K562 (cell line): ENCODE results near the gene SEC14L5. TPM values are rescaled to one million over a fixed set of nuclear protein-coding genes. Genes with fewer than 3 reads are reported as not detected.

Experiments used
- ATAC-seq: fragments of 200-7000 bp; cut with Tn5 transposase; 3 replicates; pipeline ENCODE4 v1.9.1; 2020; ENCODE audit warnings: moderate library complexity
- BruUV-seq: library from RNA; stranded (reverse); fragments of 400-500 nt; replicated peaks from 2 replicates; lab custom pipeline; 2021; lab: Mats Ljungman, UMichigan
- CTCF ChIA-PET: fragments of 300-600 bp; formaldehyde crosslinking; extraction: SDS; loops from one replicate; lab custom pipeline; 2021; ENCODE audit warnings: low intra/inter-chr PET ratio; lab: Yijun Ruan, JAX
- POLR2A ChIA-PET: fragments of 300-600, 350-650 bp; sonication (Branson Sonifier 250); formaldehyde crosslinking; extraction: SDS; loops from one replicate; lab custom pipeline; 2021; ENCODE audit warnings: antibody characterized with exemption, inconsistent platforms; lab: Yijun Ruan, JAX
- DNase-seq, 4 experiments: peaks; one replicate each; pipeline versions ENCODE4 v3.0.0 to v3.0.0-alpha.2; 2011 to 2018; ENCODE audit warnings: low spot score in 3 of 4, mixed read lengths in 3 of 4; ENCODE audit errors: extremely low read depth in 1 of 4
- FAIRE-seq: peaks from 2 replicates; lab custom pipeline; 2011; peaks lifted over from hg19 to GRCh38; lab: Jason Lieb, UNC
- H2AFZ ChIP-seq: 2 replicates; pipeline ENCODE4 v1.6.0; 2011; ENCODE audit warnings: low read depth, low read length, control low read depth, inconsistent platforms
- H3K27ac ChIP-seq: fragments of 200-600 bp; 3 replicates; pipeline ENCODE4 v1.8.0; 2011; ENCODE audit warnings: low read depth, mild to moderate bottlenecking, control low read depth, inconsistent platforms, low read length, moderate library complexity, mixed read lengths; ENCODE audit errors: extremely low read depth
- H3K27me3 ChIP-seq, 2 experiments: fragments of 300-600 bp in 1 of 2; 2 replicates in 1 of 2; 3 replicates in 1 of 2; pipeline versions ENCODE4 v1.6.0 to v1.8.0; 2011; ENCODE audit warnings: inconsistent platforms in 2 of 2, low read length in 2 of 2, mild to moderate bottlenecking in 1 of 2, mixed read lengths in 1 of 2, moderate library complexity in 1 of 2; ENCODE audit not compliant: control insufficient read depth in 2 of 2, insufficient read depth in 2 of 2
- H3K36me3 ChIP-seq: fragments of 300-600 bp; 3 replicates; pipeline ENCODE4 v1.8.0; 2011; ENCODE audit warnings: mild to moderate bottlenecking, low read length, inconsistent platforms; ENCODE audit not compliant: control insufficient read depth, insufficient read depth
- H3K4me1 ChIP-seq, 2 experiments: fragments of 200-600 bp in 1 of 2; replicated peaks in 1 of 2; 2 replicates in 1 of 2; 3 replicates in 1 of 2; pipeline versions ENCODE4 v1.5.1 to v1.8.0; 2011; ENCODE audit warnings: inconsistent platforms in 2 of 2, low read length in 2 of 2, mild to moderate bottlenecking in 1 of 2, mixed read lengths in 1 of 2, moderate library complexity in 1 of 2; ENCODE audit not compliant: control insufficient read depth in 2 of 2, insufficient read depth in 2 of 2
- H3K4me2 ChIP-seq: 2 replicates; pipeline ENCODE4 v1.6.1; 2011; ENCODE audit warnings: low read length, control low read depth, inconsistent platforms, mixed read lengths; ENCODE audit not compliant: insufficient read depth
- H3K4me3 ChIP-seq: fragments of 200-600 bp; sonication (generic), shearing (Covaris generic); 2 replicates; pipeline ENCODE4 v1.5.1; 2016; ENCODE audit warnings: control low read depth, inconsistent platforms
- H3K79me2 ChIP-seq: fragments of 200-600 bp; 3 replicates; pipeline ENCODE4 v1.8.0; 2011; ENCODE audit warnings: low read length, inconsistent platforms; ENCODE audit not compliant: control insufficient read depth, insufficient read depth
- H3K9ac ChIP-seq, 2 experiments: 2 replicates each; pipeline versions ENCODE4 v1.6.0 to v1.6.1; 2011; ENCODE audit warnings: low read depth in 2 of 2, low read length in 2 of 2, control low read depth in 1 of 2, inconsistent platforms in 1 of 2, mild to moderate bottlenecking in 1 of 2, mixed read lengths in 1 of 2; ENCODE audit not compliant: insufficient read depth in 1 of 2
- H3K9me1 ChIP-seq: one replicate; pipeline ENCODE4 v1.6.0; 2011; ENCODE audit warnings: inconsistent platforms, mild to moderate bottlenecking, low read length, moderate library complexity; ENCODE audit not compliant: control insufficient read depth, insufficient read depth
- H3K9me3 ChIP-seq: replicated peaks from 2 replicates; pipeline ENCODE4 v1.5.1; 2011; ENCODE audit warnings: low read depth, low read length, inconsistent platforms; ENCODE audit not compliant: control insufficient read depth, insufficient read depth
- H4K20me1 ChIP-seq: replicated peaks from 2 replicates; pipeline ENCODE4 v1.6.1; 2011; ENCODE audit warnings: low read length, inconsistent platforms, mixed read lengths; ENCODE audit not compliant: control insufficient read depth, insufficient read depth
- BRCA1 ChIP-seq, 2 experiments: fragments of 450-650 bp in 1 of 2; sonication (generic) in 1 of 2; formaldehyde crosslinking in 1 of 2; IDR thresholded peaks; 2 replicates each; pipeline versions ENCODE4 v1.5.0 to v1.6.1; 2017 to 2020; ENCODE audit warnings: mild to moderate bottlenecking in 1 of 2, missing genetic modification reagents in 1 of 2
- CC2D1A ChIP-seq: fragments of 450-650 bp; IDR thresholded peaks from 2 replicates; pipeline ENCODE4 v1.6.1; 2017; ENCODE audit warnings: mild to moderate bottlenecking
- CHD1 ChIP-seq: fragments of 200-600 bp; sonication (generic); IDR thresholded peaks from one replicate; pipeline ENCODE4 v1.6.1; 2012; ENCODE audit warnings: mild to moderate bottlenecking, moderate library complexity, low read length, inconsistent platforms
- CXXC5 ChIP-seq: fragments of 250-450 bp; sonication (Bioruptor Pico); IDR thresholded peaks from 2 replicates; pipeline ENCODE4 v1.8.0; 2022; ENCODE audit warnings: inconsistent platforms, mild to moderate bottlenecking, moderate library complexity
- KAT2B ChIP-seq: IDR thresholded peaks from one replicate; pipeline ENCODE4 v1.6.1; 2012; ENCODE audit warnings: low read depth, mild to moderate bottlenecking, control low read depth, inconsistent platforms, low read length, moderate library complexity
- MAZ ChIP-seq, 2 experiments: fragments of 450-650 bp in 1 of 2; sonication (generic) in 1 of 2; formaldehyde crosslinking; IDR thresholded peaks in 1 of 2; conservative IDR thresholded peaks in 1 of 2; 2 replicates each; pipeline versions ENCODE4 v1.4.0 to v1.5.0; 2020; ENCODE audit warnings: mild to moderate bottlenecking in 1 of 2, missing genetic modification reagents in 1 of 2
- SMAD4 ChIP-seq: fragments of 250-450 bp; sonication (Bioruptor Pico); conservative IDR thresholded peaks from 2 replicates; pipeline ENCODE4 v1.8.0; 2021; ENCODE audit warnings: inconsistent platforms, mild to moderate bottlenecking, moderate library complexity
- TEAD1 ChIP-seq, 2 experiments: fragments of 450-650 bp in 1 of 2; sonication (generic) in 1 of 2; formaldehyde crosslinking; IDR thresholded peaks; 2 replicates each; pipeline versions ENCODE4 v1.4.0 to v1.8.0; 2020 to 2022; ENCODE audit warnings: mild to moderate bottlenecking in 2 of 2, missing genetic modification reagents in 1 of 2
- TFAM ChIP-seq: fragments of 250-450 bp; sonication (Bioruptor Pico); conservative IDR thresholded peaks from 2 replicates; pipeline ENCODE4 v1.5.0; 2021; ENCODE audit warnings: mild to moderate bottlenecking, moderate library complexity
- TSHZ1 ChIP-seq: fragments of 250-450 bp; sonication (Bioruptor Pico); IDR thresholded peaks from 2 replicates; pipeline ENCODE4 v1.4.0; 2020; ENCODE audit warnings: mild to moderate bottlenecking, moderate library complexity
- XRCC4 ChIP-seq: IDR thresholded peaks from one replicate; pipeline ENCODE4 v1.6.1; 2011; ENCODE audit not compliant: insufficient read depth, insufficient read length; ENCODE audit errors: extremely low read depth
- ZNF184 ChIP-seq: sonication (generic); formaldehyde crosslinking; IDR thresholded peaks from 2 replicates; pipeline ENCODE4 v1.5.0; 2020; ENCODE audit warnings: missing genetic modification reagents
- ZNF41 ChIP-seq: fragments of 250-450 bp; sonication (Bioruptor Pico); conservative IDR thresholded peaks from 2 replicates; pipeline ENCODE4 v1.4.0; 2020; ENCODE audit warnings: mild to moderate bottlenecking
- ZNF695 ChIP-seq: fragments of 450-650 bp; formaldehyde crosslinking; IDR thresholded peaks from 2 replicates; pipeline ENCODE4 v1.4.0; 2020; ENCODE audit warnings: mild to moderate bottlenecking, moderate library complexity
- ZSCAN29 ChIP-seq: fragments of 450-650 bp; IDR thresholded peaks from 2 replicates; pipeline ENCODE4 v1.6.1; 2017
- WGBS: fragments of 100-300 bp; shearing (Covaris generic); methylation state at CpG from one replicate; pipeline ENCODE4 v1.1.6; 2016; ENCODE audit warnings: low coverage, mixed read lengths; ENCODE audit not compliant: insufficient coverage; ENCODE audit errors: missing lambda C conversion rate; 5-methylcytosine and 5-hydroxymethylcytosine counted together
- in situ Hi-C: fragments of 300-500 bp; cut with MboI; formaldehyde crosslinking; loops from 4 replicates; pipeline ENCODE4 v1.15.0; 2018; ENCODE audit warnings: inconsistent platforms, mixed read lengths
- intact Hi-C: fragments of 100-400 bp; cut with micrococcal nuclease; formaldehyde crosslinking; loops from 2 replicates; pipeline ENCODE4 v1.14.2; 2022
- polyA plus RNA-seq, 8 experiments: library from polyadenylated mRNA; depleted of rRNA in 4 of 8; stranded (reverse) in 5 of 8; unstranded in 3 of 8; fragments of >200 nt; fragmentation: Nextera tagmentation in 2 of 8; fragmentation: Illumina TruSeq in 1 of 8; extraction: Ambion mirVana in 2 of 8; extraction: Trizol in 1 of 8; gene quantifications; 2 replicates each; pipeline versions ENCODE4 v1.2.1 to v1.2.3, GENCODE V29; 2011 to 2014; ENCODE audit warnings: inconsistent platforms in 1 of 8, missing spikeins in 1 of 8
- total RNA-seq, 7 experiments: library from RNA; depleted of rRNA in 6 of 7; stranded (reverse); fragments of >200 nt in 6 of 7; fragmentation: Illumina TruSeq in 2 of 7; extraction: Trizol in 2 of 7; gene quantifications; 2 replicates each; pipeline versions ENCODE4 v1.2.1 to v1.2.3, GENCODE V29; 2011 to 2021; ENCODE audit warnings: low replicate concordance in 1 of 7
- TF ChIP-seq, protein P1 (sequence below): fragments of 250-450 bp; sonication (Bioruptor Pico); IDR thresholded peaks from 2 replicates; pipeline ENCODE4 v1.4.0; 2020; ENCODE audit warnings: borderline replicate concordance
- TF ChIP-seq, protein P2 (sequence below): fragments of 450-650 bp; formaldehyde crosslinking; IDR thresholded peaks from 2 replicates; pipeline ENCODE4 v1.4.0; 2020; ENCODE audit warnings: mild to moderate bottlenecking, moderate library complexity

The SEC14L5 gene
- total and polyA plus RNA-seq, 9 of the 15 experiments (the other 6 are each of a cell fraction or from before 2014, with no cell fraction given): 0.11 TPM; not detected in 8

DNA sequence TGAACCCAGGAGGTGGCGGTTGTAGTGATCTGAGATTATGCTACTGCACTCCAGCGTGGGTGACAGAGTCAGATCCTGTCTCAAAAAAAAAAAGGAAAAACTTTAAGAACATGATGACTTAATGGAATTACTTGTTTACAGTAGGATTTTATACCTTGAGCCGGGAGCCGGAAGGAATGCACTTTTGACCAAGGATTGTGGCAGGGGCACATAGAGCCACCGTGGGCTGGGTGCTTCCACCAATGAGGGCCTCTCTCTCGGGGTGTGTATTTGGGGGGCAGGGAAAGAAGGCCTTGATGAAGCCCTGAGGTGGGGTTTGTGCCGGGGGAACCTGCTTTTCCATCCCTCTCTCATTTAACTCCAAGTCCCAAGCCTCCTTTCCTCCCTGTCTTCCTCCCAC is 82.3 kb downstream of the SEC14L5 start:
- 11% methylated on average over 6 of the region's 7 CpGs for WGBS

More for the DNA sequence above, 82.3 kb downstream of the SEC14L5 start:
- Histone ChIP-seq H3K27ac (no peak overlapping the region), H3K36me3 (no peaks in the 10 kb centered on the region), H3K9me3 (no peaks in the 10 kb centered on the region), H3K4me2 (no peak overlapping the region)
- TF ChIP-seq XRCC4: no peak
- TF ChIP-seq TSHZ1: no peak
- TF ChIP-seq CXXC5 (CRISPR knock-in tag): no peak
- TF ChIP-seq ZNF41 (CRISPR knock-in tag): no peak
- TF ChIP-seq CHD1: no peak
- TF ChIP-seq KAT2B: no peak
- TF ChIP-seq, protein P1, sequence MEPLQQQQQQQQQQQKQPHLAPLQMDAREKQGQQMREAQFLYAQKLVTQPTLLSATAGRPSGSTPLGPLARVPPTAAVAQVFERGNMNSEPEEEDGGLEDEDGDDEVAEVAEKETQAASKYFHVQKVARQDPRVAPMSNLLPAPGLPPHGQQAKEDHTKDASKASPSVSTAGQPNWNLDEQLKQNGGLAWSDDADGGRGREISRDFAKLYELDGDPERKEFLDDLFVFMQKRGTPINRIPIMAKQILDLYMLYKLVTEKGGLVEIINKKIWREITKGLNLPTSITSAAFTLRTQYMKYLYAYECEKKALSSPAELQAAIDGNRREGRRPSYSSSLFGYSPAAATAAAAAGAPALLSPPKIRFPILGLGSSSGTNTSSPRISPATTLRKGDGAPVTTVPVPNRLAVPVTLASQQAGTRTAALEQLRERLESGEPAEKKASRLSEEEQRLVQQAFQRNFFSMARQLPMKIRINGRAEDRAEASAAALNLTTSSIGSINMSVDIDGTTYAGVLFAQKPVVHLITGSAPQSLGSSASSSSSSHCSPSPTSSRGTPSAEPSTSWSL (CRISPR knock-in tag): no peak
- no peak for TF ChIP-seq TEAD1 (CRISPR knock-in tag; IDR thresholded peaks at IDR 0.05)
- no peak for TF ChIP-seq MAZ (CRISPR knock-in tag; conservative IDR thresholded peaks at IDR 0.05 in 1 of 2, IDR thresholded peaks at IDR 0.05 in 1 of 2)
- no peak for TF ChIP-seq ZNF184 (CRISPR knock-in tag)
- no peak for TF ChIP-seq CC2D1A
- TF ChIP-seq SMAD4: no peak
- TF ChIP-seq ZNF695: no peak
- no peak for TF ChIP-seq ZSCAN29
- TF ChIP-seq, protein P2, sequence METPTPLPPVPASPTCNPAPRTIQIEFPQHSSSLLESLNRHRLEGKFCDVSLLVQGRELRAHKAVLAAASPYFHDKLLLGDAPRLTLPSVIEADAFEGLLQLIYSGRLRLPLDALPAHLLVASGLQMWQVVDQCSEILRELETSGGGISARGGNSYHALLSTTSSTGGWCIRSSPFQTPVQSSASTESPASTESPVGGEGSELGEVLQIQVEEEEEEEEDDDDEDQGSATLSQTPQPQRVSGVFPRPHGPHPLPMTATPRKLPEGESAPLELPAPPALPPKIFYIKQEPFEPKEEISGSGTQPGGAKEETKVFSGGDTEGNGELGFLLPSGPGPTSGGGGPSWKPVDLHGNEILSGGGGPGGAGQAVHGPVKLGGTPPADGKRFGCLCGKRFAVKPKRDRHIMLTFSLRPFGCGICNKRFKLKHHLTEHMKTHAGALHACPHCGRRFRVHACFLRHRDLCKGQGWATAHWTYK (CRISPR knock-in tag): no peak
- TF ChIP-seq TFAM: no peak
- TF ChIP-seq BRCA1 (IDR thresholded peaks at IDR 0.05): no peak
- TF ChIP-seq BRCA1 (CRISPR knock-in tag; IDR thresholded peaks at IDR 0.05): no peak
- TF ChIP-seq, all 486 proteins: peak for 0
- ChIA-PET POLR2A (no interaction called here), CTCF (no interaction called here)
- H3K9ac ChIP-seq: no peak overlapping the region
- no peak for DNase-seq
- no peaks in the 10 kb centered on the region for H3K79me2 ChIP-seq
- no TSS peak for BruUV-seq
- in situ Hi-C loops: no loop called here
- no peak for FAIRE-seq
- H4K20me1 ChIP-seq: peaks cover 15% of the 10 kb centered on the region
- no peak overlapping the region for H2AFZ ChIP-seq
- no peak overlapping the region for H3K4me3 ChIP-seq
- H3K27me3 ChIP-seq: peaks cover 40 to 48% of the 10 kb centered on the region in 2 experiments; a peak in 4 of 5 replicates
- no peaks in the 10 kb centered on the region for H3K9me1 ChIP-seq
- H3K4me1 ChIP-seq: peaks cover 0 to 7% of the 10 kb centered on the region in 2 experiments; a peak in 3 of 5 replicates
- intact Hi-C loops: no loop called here
- ATAC-seq: no peak
